GM19023 (cell line): ENCODE results near the gene RTKN2.
A peak's percentile ranks its signal among the peaks of the same experiment; 100 is the strongest.
"Not testable (repeated sequence)": the region's sequence is repeated elsewhere in the genome, so short reads cannot be mapped to it uniquely, and the experiment has no call there.

Experiments used
- ATAC-seq: cut with Tn5 transposase; IDR thresholded peaks from one replicate; pipeline ENCODE4 v1.9.1; 2021; ENCODE audit warnings: mild to moderate bottlenecking, moderate library complexity; ENCODE audit not compliant: unreplicated experiment

The RTKN2 gene, protein sequence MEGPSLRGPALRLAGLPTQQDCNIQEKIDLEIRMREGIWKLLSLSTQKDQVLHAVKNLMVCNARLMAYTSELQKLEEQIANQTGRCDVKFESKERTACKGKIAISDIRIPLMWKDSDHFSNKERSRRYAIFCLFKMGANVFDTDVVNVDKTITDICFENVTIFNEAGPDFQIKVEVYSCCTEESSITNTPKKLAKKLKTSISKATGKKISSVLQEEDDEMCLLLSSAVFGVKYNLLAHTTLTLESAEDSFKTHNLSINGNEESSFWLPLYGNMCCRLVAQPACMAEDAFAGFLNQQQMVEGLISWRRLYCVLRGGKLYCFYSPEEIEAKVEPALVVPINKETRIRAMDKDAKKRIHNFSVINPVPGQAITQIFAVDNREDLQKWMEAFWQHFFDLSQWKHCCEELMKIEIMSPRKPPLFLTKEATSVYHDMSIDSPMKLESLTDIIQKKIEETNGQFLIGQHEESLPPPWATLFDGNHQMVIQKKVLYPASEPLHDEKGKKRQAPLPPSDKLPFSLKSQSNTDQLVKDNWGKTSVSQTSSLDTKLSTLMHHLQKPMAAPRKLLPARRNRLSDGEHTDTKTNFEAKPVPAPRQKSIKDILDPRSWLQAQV

GRCh38 chr10:62268399-62269114, at the start of gene RTKN2:
RTKN2 (minus strand) TSS chr10:62268844; CDS start chr10:62268610, 234 bp downstream.
- peak; percentile 76 for ATAC-seq

DNA sequence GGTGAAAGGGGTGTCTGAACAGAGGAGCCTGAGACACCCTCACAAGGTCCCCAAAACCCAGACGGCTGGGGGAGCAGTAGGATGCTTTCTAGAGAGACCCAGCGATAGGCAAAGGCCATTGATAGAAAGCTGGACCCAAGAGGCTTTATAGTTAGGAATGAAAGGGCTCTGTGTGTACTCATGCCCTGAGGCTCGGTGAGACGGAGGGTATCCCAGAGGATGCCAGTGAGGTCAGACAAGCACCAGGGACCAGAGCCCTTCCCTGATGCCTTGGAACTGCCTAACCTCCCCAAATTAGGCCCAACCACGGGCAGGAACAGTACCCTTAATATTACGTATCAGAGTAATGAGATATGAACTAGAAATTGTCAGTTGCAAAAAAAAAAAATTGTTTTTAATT, 48.6 kb upstream of the RTKN2 start:
- ATAC-seq: no peak

DNA sequence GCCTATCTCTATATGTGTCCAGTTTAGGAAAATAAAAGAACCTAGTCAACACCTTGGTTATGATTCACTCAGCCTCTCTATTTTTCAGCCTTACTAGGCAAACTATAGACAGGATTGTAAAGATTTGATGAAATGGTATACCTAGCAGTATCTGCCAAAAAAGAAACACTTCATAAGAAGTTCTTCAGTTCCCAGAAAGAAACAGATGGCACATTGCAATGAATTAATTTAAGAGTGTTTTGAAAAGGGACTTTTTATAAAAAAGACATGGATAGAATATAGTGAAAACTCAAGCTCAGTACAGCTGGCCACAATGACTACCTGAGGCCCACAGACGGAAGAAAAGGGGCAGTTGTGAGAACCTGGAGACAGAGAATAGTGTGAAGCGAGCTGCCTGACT, 40.6 kb upstream of the RTKN2 start:
- ATAC-seq: no peak

DNA sequence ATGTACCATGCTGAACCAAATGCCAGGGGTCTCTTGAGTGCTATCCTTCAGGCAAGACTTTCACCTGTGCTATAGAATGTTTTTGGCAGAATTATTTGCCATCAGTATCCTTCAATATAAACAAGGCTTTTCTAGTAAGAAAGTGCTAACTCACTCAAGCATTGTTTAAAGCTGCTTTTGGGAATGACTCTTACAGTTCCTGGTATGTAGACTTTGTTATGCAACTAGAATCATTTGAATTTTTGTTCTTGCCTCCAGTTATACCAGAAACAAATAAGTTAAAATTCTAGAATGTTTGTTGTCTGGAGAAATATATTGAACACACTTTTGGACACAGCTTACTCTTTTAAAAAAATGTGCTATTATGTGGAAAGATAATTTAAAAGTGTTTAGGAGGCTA, 39.5 kb upstream of the RTKN2 start:
- no peak for ATAC-seq

DNA sequence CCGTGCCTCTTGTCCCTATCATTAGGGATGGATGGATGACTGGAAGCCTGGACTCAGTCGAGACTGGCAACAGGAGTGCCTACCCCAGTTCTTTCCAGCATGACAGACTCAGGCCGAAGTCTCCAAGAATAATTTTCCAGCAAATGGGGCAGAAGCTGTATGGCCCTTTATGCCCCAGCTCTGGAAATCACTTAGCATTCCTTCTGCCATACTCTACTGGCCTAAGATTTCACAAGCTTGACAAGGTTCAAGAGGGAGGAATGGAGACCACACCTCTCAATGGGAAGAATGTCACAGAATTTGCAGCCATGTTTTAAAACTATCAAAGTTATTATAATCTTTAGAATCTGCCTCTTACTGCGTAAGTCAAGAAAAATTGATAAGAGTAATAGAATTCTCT, 39.0 kb upstream of the RTKN2 start:
- ATAC-seq: no peak

DNA sequence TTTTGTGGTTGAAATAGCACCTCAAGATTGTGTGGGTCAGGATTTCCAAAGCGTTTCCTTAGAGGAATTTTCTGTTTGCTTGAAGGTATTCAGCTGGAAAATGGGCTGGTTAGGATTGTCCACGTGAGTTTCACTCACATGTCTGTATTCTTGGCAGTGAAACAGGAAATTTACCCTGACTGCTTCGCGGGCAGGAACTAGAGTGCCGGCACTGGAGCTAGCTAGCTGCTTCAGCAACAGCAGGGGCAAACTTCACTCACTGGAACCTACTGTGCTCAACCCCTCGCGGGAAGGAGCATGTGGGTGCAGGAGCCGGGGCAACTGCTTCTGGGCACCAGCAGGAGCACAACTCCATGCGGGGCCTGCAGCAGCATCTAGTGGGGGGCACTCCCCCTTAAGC, 38.0 kb upstream of the RTKN2 start:
- ATAC-seq: no peak

GRCh38 chr10:62305813-62306212, 37.2 kb upstream of the RTKN2 start:
- no peak for ATAC-seq

GRCh38 chr10:62303922-62304321, 35.3 kb upstream of the RTKN2 start:
- no peak for ATAC-seq

GRCh38 chr10:62302760-62303159, 34.1 kb upstream of the RTKN2 start:
- ATAC-seq: no peak

GRCh38 chr10:62297857-62298256, 29.2 kb upstream of the RTKN2 start:
- no peak for ATAC-seq

DNA sequence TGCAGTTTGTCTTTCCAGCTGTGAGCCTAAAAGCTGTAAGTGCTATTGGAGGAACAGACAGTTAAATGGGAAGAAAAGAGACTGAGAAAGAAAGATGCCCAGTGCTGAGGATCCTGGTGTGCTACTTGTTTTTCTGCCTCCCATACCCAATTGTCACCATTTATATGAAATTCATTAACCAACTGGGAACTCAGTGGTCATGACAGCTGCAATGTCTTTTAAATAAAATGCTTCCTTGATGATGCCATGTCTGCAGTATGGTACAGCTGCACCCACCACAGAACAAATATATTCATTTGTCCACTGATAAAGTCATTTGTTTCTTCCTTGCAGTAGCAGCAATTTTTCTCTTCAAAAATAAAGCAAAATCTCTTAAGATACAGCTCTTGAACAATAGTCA, 15.6 kb upstream of the RTKN2 start:
- no peak for ATAC-seq

DNA sequence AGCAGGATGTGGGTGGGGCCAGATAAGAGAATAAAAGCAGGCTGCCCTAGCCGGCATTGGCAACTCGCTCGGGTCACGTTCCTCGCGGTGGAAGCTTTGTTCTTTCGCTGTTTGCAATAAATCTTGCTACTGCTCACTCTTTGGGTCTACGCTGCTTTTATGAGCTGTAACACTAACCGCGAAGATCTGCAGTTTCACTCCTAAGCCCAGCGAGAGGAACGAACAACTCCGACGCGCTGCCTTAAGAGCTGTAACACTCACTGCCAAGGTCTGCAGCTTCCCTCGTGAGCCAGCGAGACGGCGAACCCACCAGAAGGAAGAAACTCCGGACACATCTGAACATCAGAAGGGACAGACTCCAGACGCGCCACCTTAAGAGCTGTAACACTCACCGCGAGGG, 12.7 kb upstream of the RTKN2 start:
- ATAC-seq: not testable (repeated sequence)

- ATAC-seq: not testable (repeated sequence)
These were observed 11.7 kb upstream of the RTKN2 start for GRCh38 chr10:62280392-62280791.

GRCh38 chr10:62278441-62278910, 9.8 kb upstream of the RTKN2 start:
- no peak for ATAC-seq

DNA sequence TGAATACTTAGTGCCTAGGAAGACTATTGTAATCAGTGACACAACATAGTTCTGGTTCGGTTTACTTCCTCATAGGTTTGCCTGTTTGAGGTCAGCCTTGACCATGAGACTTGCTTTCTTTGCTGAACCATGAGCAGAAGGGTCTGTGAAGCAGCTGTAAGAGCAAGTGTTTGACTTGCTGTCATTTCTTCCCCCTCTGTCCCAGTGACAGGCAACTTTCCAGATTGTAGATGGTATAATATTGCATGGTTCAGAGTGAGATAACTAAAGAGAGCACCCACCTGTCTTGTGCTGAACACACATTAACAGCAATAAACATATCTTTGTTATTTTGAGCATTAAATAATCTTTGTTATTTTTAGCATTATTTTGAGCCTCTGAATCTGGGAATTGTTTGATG, 9.3 kb upstream of the RTKN2 start:
- no peak for ATAC-seq

- ATAC-seq: no peak
These were observed 1.4 kb upstream of the RTKN2 start for GRCh38 chr10:62270020-62270419.

DNA sequence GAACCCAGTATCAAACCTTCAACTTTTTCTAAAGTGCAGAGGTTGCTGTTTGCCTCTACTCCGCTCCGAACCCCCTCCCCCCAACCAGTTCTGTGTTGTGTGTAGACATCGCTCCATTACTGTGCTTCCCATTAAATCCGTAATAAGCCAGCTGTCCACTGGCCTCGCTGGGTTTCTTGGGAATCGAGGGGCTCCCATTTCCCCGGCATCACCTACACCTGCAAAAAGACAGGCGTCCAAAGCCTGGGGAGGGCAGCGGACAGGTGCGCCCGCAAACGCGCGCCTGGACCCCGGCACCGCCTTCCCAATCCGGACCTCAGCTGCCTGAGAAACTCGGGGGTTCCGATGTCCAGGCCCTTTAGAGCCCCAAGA, 631 bp downstream of the RTKN2 start:
- peak; percentile 11 for ATAC-seq

DNA sequence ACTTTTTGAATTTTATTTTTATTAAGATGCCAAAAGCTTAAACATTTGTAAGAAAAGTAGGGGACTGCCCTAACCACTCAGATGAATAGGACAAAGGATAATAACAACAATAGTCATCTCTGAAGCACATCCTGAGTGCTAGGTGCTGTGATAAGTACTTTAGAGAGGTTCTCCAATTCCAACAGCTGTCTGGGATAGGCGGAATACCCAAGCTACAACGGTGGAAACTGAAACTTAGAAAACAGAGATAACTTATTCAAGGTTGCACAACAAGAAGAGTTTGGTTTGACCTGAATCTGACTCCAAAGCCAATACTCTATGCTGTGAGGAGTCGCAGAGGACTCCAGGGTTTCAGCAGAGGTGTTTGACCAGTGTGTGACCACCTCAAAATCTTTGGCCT, 2.0 kb downstream of the RTKN2 start:
- ATAC-seq: no peak

- no peak for ATAC-seq
These were observed 2.5 kb downstream of the RTKN2 start for GRCh38 chr10:62266147-62266546.

GRCh38 chr10:62264702-62265436, 3.8 kb downstream of the RTKN2 start:
- no peak for ATAC-seq

GRCh38 chr10:62264126-62264525, 4.5 kb downstream of the RTKN2 start:
- ATAC-seq: no peak
